Ishikawa (cell line): ENCODE results near the gene CALR.

ENCODE experiments used
- CEBPB ChIP-seq: IDR thresholded peaks from 2 replicates; pipeline ENCODE4 v1.6.1; 2012
- CREB1 ChIP-seq: IDR thresholded peaks from 2 replicates; pipeline ENCODE4 v1.6.1; 2012; ENCODE audit warnings: low read depth
- EGR1 ChIP-seq: IDR thresholded peaks from 2 replicates; pipeline ENCODE4 v1.6.1; 2012
- EP300 ChIP-seq: IDR thresholded peaks from 2 replicates; pipeline ENCODE4 v1.6.1; 2012; ENCODE audit warnings: borderline replicate concordance
- FOXM1 ChIP-seq: IDR thresholded peaks from 2 replicates; pipeline ENCODE4 v1.6.1; 2012; ENCODE audit warnings: low read depth, borderline replicate concordance
- MAX ChIP-seq: IDR thresholded peaks from 2 replicates; pipeline ENCODE4 v1.6.1; 2012
- NFIC ChIP-seq: IDR thresholded peaks from 2 replicates; pipeline ENCODE4 v1.6.1; 2012
- RAD21 ChIP-seq: IDR thresholded peaks from 2 replicates; pipeline ENCODE4 v1.6.1; 2012; ENCODE audit warnings: low read depth
- REST ChIP-seq: IDR thresholded peaks from 2 replicates; pipeline ENCODE4 v1.6.1; 2012; ENCODE audit warnings: low read depth, mild to moderate bottlenecking
- TAF1 ChIP-seq: IDR thresholded peaks from 2 replicates; pipeline ENCODE4 v1.6.1; 2012; ENCODE audit warnings: low read depth, mild to moderate bottlenecking
- TCF12 ChIP-seq: IDR thresholded peaks from 2 replicates; pipeline ENCODE4 v1.6.1; 2012; ENCODE audit warnings: low read depth
- TEAD4 ChIP-seq: IDR thresholded peaks from 2 replicates; pipeline ENCODE4 v1.6.1; 2012
- USF1 ChIP-seq: IDR thresholded peaks from 2 replicates; pipeline ENCODE4 v1.6.1; 2012
- YY1 ChIP-seq: IDR thresholded peaks from 2 replicates; pipeline ENCODE4 v1.6.1; 2012; ENCODE audit warnings: low read depth
- ZBTB7A ChIP-seq: IDR thresholded peaks from 2 replicates; pipeline ENCODE4 v1.6.1; 2012; ENCODE audit warnings: low read depth

CALR gene

GRCh38 chr19:12946731-12947496, 8.5 kb downstream of the CALR start:
- no peak for TF ChIP-seq MAX
- TF ChIP-seq ZBTB7A = no peak
- TF ChIP-seq TAF1 = no peak
- no peak for TF ChIP-seq TCF12
- no peak for TF ChIP-seq RAD21
- no peak for TF ChIP-seq YY1
- no peak for TF ChIP-seq EP300
- TF ChIP-seq REST = no peak
- no peak for TF ChIP-seq CREB1
- no peak for TF ChIP-seq USF1
- TF ChIP-seq EGR1 = no peak
- TF ChIP-seq NFIC = no peak
- TF ChIP-seq FOXM1 = no peak

DNA sequence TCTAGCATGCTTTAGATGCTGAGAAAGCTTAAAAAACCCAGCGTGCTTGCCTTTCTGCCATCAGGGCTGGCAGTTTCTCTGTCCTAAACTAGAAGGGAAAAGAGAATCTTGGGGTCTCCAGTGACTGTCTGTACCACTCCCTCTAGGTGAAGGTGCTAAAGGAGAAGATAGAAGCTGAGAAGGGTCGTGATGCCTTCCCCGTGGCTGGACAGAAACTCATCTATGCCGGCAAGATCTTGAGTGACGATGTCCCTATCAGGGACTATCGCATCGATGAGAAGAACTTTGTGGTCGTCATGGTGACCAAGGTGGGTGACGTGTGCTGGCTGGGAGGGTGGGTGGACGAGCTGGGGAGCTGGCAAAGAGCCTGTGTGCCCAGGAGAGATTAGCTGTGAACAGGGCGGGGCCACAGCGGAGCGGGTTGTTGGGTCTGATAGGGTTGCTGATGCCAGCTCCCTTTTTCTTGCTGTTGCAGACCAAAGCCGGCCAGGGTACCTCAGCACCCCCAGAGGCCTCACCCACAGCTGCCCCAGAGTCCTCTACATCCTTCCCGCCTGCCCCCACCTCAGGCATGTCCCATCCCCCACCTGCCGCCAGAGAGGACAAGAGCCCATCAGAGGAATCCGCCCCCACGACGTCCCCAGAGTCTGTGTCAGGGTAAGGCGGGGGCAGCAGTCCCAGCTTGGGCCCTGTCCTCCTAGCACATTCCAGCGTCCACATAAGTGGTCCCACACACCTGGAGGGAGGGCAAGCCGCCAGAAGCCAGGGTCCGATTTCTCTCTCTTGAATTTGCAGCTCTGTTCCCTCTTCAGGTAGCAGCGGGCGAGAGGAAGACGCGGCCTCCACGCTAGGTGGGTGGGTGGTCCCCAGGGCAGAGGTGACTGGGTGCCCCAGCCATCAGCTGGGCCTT, 9.5 kb downstream of the CALR start:
- TF ChIP-seq EP300 (no peak), FOXM1 (no peak), USF1 (no peak), TAF1 (no peak), CEBPB (no peak), TCF12 (no peak), REST (no peak), TEAD4 (no peak), YY1 (no peak), NFIC (no peak), EGR1 (no peak), RAD21 (no peak)

- TF ChIP-seq RAD21 (no peak), TAF1 (no peak), NFIC (no peak), TCF12 (peak; percentile 32; the same call in 1 of the 2 replicates), FOXM1 (no peak), EGR1 (no peak), USF1 (no peak), EP300 (peak; percentile 14; the same call in 1 of the 2 replicates), CREB1 (no peak), YY1 (no peak)
These were observed 10.4 kb downstream of the CALR start for GRCh38 chr19:12948612-12949362.

DNA sequence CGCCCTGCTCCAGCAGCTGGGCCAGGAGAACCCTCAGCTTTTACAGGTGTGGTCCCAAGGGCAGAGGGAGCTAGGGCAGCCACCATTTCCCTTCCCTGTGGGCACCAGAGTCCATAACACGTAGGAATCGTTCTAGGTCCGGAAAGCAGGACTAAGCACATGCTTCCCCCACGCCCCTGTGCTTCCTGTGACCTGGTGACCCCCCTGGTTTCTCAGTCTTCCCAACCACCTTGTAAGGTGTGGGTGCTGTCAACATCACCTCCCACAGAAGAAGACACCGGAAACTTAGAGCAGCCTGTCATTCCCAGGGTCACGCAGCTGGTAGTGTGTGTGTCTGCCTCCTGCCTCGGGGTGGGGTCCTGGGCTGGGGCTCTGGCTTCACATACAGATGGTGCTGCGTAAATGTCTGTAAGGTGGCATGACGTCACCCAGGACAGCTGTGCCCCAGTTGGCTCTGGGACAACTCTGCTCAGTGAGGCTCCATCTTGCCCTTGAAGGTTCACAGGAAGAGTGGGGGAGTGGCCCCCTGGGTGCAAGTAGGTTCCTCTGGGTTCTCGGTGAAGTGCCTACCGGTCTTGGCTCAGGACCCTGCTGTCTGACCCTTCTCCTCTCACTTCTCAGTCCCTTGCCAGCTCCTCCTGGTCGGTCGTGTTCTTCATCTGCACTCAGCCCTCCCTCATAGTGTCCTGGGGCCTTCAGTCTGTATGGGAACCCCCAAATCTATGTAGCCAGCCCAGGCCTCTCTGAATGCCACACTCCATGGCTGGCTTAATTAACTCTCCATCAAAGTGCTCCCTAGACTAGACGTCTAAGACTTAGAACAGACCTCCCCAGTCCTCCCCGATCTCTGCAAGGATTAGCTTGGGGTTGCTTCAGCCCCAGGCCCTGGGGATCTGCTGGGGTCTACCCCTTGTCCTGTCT, 11.2 kb downstream of the CALR start:
- TF ChIP-seq NFIC = no peak
- no peak for TF ChIP-seq TEAD4
- no peak for TF ChIP-seq FOXM1
- TF ChIP-seq TAF1 = no peak
- TF ChIP-seq EGR1 = no peak
- TF ChIP-seq EP300 = no peak
- no peak for TF ChIP-seq REST
- TF ChIP-seq CEBPB = no peak
- no peak for TF ChIP-seq MAX
- TF ChIP-seq YY1 = no peak
- no peak for TF ChIP-seq TCF12
- no peak for TF ChIP-seq CREB1
- TF ChIP-seq USF1 = no peak
- TF ChIP-seq ZBTB7A = no peak
- TF ChIP-seq RAD21 = no peak
